NCI-H2196 treated with DMSO at 0.1 percent for 48 hours (cell line): ENCODE data around the gene HINT2.

Source experiments
- DNase-seq: peaks from one replicate; lab custom pipeline; 2025; ENCODE audit not compliant: unreplicated experiment; lab: John Stamatoyannopoulos, UW

HINT2 gene

DNA sequence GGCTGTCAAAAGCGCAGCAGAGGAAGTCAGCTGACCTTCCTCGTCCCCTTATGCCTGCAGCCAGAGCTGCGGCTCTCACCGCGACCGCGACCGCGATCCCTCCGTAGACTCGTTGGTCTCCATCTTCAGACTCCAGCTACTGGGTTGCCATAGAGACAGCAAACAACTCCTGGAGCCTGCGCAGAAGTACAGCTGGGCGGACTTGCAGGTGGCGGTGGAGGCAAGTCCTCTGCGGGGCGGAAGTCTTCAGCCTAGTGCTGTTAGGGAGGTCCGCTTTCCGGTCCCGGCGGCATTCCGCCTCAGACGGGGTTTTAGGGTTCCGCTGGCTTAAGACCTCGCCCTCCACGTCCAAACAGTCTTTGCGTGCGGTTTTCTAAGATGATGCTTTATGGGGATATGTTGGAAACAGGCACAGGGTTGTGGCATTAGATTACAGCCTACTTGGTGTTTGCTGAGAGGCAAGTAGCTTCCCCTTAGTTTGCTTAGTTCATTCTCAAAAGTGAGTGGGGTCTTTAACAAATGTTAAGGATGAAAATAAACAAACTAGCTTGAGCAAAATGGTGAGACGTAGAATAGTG, 2.7 kb downstream of the HINT2 start, which contains the start of gene SPAG8:
Gene SPAG8 (minus strand): TSS at position 238 of the 578 bp plus-strand sequence. CDS start 115 bp downstream, at position 123.
- DNase-seq = peak; percentile 98

DNA sequence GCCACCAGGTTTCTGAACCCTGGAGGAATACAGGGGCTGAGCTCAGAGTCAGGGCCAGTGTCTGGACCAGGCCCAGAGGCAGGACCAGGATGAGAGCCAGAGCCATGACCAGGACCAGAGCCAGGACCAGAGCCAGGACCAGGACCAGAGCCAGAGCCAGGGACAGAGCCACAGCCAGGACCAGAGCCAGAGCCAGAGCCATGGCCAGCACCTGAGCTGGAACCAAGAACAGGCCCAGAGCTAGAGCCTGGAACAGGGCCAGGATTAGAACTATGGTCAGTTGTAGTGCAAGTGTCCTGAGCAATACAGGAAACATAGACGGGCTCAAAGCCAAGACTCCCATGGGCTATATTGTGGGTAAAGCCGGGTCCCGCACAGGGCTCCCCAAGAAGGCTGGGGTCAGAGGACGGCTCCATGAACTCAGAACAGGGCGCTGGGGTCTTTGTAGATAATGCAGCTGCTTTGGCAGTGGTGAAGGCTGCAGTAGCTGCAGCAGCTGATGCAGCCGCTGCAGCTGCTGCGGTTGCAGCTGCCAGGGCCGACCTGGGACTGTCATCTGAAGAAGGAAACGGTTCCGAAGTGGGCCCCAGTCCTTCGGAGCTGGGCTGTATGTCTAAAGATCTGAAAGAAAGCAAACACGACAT, 3.3 kb downstream of the HINT2 start:
- DNase-seq = peak; percentile 31

DNA sequence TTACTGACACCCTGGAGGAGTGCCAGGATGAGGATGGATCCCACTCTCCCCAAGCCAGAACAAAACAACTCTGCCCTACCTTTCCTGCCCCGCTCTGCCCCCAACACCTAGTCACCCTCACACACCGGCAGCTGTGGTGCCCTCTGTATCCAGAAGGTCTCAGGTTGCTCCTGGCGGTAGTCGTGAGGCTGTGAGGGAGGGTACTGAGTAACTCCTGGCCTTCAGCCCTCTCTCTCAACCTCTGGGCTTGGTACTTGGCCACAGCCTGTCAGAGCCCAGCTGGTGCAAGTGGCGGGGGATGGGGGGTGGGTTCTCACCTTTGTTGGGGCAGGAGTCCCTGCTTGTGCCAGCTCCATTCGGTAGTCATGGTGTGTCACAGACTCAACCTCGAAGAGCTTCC, 4.7 kb downstream of the HINT2 start:
- no peak for DNase-seq

DNA sequence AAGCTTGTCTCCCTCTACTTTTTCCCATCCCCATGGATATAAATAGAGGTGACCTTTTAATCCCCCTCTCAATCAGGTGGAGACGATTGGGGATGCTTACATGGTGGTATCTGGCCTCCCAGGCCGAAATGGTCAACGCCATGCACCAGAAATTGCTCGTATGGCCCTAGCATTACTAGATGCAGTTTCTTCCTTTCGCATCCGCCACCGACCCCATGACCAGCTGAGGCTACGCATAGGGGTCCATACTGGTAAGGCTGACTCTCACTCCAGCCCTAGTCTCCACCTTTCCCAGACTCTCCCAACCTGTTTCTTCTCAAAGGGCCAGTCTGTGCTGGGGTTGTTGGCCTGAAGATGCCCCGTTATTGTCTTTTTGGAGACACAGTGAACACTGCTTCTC, 6.4 kb downstream of the HINT2 start:
- DNase-seq = no peak

DNA sequence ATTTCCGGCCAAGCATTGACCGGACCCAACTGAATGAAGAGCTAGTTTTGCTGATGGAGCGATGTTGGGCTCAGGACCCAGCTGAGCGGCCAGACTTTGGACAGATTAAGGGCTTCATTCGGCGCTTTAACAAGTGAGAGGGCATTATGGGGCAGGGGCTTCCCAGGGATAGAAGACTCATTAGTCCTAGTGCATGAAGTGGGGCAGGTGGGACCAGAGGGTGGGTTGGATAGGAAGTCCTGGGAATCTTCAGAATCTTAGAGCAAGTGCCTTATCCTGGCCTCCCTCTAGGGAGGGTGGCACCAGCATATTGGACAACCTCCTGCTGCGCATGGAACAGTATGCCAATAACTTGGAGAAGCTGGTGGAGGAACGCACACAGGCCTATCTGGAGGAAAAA, 8.7 kb downstream of the HINT2 start:
- no peak for DNase-seq

DNA sequence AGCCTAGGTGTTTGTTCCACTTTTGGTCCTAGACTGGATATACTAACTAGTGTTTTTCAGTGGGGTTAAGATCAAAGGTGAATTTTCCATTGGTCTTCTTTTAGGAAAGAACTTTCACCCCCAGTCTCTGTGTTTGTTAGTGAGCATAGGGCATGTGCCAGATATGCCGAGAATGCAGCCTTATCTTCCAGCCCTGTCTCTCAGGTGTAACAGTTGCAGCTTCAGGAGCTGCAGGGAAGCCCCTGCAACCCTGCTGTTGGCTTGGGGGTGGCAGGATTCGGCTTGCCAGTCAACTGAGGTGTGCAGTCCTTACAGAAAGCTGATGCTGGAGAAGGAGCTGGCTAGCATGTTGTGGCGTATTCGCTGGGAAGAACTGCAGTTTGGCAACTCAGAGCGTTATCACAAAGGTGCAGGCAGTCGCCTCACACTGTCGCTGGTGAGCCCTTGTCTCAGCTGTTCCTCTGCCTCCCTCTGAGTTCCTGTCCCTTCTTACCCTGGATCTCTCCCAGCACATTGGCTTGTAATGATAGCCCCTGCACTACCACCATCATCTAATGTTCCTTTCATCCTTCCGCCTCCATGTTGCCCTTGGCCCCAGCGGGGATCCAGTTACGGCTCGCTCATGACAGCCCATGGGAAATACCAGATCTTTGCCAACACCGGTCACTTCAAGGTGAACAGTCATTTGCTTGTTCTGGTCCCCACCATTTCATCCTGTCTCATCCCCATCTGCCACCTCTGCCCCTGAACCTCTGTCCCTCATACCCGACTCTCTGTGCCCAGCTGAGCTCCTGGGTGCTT, 13.3 kb downstream of the HINT2 start:
- no peak for DNase-seq

DNA sequence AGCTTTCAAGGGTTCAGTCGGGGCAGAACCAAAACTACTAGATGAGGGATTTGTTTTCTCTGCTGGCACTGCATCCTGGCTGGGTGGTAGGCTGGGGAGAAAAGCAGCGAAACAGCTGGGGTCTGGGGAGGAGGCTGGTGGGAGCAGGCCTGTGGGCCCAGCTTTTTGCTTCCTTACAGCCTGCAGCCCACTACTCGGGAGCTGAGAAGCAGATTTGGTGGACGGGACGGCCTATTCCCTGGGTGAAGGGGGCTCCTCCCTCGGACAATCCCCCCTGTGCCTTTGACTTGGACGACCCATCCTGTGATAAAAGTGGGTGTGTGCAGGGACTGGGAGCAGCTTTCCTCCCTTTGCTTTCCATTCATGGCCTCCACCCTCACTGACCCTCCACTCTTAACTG, 14.3 kb downstream of the HINT2 start:
- no peak for DNase-seq

DNA sequence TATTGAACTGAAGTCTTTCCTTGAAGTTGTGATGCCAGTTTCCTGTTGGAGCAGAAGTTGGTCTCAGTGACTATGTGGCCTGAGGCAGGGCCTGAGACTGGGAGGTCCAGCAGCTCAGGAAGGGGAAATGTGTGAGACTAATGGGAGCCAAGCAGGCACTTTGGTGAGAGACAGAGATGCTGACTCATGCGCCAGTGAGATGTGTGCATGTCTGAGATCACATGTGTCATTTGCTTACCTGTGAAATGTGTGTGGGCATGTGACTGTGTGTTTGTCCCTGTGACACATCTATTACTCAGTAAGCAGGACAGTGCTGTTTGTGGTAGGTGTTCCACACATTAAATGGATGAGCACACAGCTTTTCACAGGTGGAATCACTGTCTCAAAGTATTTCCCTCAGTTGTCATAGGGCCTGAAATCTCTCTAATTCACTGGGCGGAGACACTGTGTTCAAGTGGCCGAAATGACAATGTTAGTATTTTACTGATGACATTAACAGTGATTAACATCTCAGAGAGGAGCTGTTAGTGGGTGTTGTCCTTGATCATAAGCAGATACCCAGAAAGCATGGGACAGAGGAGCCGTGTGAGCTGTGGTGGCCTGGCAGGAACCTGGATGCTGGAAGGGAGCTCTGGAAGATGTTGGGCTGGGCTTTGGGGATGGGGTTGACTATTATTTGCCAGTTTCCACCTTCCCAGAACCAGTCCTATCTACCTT, 16.0 kb downstream of the HINT2 start:
- DNase-seq = no peak

DNA sequence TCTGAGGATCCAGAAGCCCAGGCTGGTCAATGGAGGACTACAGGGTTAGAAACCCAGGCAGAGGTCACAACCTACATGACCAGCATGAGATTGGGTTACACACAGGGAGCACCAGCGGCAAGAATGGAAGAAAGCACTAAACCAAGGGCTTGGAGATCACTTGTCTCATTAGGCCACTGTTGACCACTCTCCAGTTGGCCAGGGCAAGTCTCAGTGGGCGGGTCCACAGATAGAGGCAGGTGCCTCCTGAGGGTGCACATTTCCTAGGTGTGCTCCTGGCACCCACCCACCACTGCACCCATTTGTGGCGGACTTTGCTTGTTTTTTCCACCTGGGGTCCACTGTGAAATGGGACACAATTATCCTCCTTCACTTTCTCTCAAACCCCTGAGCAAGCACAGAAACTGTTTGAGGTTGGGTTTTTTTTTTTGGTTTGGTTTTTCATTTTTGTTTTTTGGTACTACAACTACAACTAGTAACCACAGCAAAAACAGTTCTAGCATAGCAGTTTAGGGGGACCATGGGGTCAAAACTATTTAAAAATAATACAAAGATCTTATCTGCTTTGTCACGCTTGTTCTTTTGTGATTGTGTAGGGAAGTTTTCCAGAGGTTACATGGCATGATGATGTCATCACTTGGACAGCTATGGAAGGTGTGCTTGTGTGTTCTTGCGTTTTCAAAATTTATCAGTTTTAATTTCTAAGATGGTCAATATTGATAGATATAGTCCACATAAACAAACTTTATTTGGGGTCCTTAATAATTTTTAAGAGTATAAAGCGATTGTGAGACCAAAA, 17.3 kb downstream of the HINT2 start:
- no peak for DNase-seq

DNA sequence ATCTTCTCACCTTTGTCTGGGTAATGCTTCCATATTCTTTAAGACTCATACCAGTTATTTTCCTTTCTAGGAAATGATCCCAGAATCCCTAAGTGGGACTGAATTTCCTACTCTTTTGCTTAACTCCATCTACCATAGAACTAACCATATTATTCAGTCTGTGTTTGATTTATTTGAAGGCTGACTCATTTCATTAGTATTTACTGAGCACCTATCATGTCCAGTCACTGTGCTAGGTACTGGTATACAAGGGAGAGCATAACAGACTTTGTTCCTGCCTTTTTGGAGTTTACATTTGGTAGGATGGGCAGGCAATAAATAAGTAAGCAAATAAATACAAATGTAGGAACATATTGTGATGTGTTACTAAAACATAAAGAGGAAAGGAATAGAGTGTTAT, 19.1 kb downstream of the HINT2 start:
- no peak for DNase-seq

DNA sequence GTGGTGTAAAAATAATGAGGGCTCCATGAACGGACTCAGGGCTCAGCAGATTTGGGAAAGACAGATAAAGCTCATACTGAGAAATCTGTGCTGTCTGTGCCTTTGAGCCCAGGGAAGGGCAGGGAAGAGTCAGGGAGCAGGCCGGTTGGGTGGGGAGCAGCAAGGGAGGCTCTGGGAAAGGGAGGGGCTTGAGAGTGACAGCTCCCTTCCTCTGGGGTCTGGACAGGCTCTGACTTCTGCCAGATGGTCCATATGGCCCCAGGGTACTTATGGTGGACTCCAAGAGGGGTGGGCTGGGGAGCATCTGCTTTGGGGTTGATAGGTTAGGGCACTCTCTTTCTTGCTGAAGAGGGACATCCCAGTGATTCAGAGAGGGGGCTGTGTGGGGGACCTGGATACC, 21.4 kb downstream of the HINT2 start:
- DNase-seq = no peak

DNA sequence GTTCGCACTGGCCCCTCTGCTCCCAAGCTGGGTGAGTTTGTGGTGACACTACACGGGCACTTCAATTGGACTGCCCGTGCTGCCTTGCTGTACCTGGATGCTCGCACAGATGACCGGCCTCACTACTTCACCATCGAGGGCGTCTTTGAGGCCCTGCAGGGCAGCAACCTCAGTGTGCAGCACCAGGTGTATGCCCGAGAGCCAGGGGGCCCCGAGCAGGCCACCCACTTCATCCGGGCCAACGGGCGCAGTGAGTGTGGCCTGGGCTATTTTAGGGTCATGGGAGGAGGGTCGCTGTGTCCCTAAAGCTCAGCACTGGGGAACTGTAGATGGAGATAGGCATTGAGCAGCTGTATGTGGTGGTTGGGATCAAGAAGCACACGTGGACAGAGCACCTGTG, 22.0 kb downstream of the HINT2 start:
- no peak for DNase-seq

DNA sequence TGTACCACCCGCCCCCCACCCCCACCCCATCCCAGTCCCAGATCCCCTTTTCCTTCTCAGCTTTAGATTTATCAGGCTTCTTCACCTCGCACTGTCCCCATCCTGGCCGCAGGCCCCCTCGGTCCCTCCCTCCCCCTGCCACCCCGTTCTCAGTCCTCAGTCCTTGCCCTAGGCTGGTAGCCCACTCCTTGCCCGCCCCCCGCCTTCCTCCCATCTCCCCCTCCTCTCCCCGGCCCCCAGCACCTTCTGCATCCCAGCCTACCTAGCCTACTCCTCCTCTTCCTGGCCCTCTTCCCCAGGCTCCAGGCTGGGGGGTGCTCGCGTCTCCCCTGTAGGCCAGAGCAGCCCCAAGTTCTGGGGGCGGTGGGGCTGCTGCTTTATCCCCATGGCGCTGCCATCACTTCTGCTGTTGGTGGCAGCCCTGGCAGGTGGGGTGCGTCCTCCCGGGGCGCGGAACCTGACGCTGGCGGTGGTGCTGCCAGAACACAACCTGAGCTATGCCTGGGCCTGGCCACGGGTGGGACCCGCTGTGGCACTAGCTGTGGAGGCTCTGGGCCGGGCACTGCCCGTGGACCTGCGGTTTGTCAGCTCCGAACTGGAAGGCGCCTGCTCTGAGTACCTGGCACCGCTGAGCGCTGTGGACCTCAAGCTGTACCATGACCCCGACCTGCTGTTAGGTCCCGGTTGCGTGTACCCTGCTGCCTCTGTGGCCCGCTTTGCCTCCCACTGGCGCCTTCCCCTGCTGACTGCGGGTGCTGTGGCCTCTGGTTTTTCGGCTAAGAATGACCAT, 22.6 kb downstream of the HINT2 start:
- DNase-seq = no peak

DNA sequence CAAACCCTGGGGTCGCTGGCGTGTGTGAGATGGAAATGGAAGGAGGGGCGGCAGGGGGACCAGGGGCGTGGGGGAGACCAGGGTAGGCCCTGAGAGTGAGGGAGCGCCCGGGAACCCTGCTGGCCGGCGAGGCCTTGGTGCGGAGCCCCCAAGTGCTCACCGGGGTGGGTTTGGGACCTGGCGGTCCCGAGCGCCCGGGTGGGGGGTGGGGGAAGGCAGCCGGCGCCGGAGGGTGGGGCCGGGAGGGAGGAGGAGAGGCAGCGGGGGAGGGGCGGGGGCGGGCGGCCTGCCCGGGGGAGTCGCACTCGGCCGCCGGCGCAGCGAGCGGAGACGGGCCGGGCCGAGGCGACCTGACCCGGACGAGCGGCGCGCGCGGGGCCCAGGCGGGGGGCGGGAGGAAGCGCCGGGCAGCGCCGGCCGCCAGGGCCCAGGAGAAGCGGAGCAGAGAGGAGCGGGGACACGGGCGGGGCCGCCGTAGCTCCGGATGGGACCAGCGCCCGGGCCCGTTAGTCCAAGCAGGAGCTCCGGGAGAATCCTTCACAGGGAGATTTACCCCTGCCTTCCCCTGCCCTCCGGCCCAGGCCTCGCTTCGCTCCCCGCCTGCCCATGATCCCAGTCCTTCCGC, 23.4 kb downstream of the HINT2 start, which contains the start of gene NPR2:
Gene NPR2 (plus strand): TSS at position 295 of the 625 bp plus-strand sequence. CDS start 818 bp downstream, outside the sequence.
- DNase-seq = no peak

DNA sequence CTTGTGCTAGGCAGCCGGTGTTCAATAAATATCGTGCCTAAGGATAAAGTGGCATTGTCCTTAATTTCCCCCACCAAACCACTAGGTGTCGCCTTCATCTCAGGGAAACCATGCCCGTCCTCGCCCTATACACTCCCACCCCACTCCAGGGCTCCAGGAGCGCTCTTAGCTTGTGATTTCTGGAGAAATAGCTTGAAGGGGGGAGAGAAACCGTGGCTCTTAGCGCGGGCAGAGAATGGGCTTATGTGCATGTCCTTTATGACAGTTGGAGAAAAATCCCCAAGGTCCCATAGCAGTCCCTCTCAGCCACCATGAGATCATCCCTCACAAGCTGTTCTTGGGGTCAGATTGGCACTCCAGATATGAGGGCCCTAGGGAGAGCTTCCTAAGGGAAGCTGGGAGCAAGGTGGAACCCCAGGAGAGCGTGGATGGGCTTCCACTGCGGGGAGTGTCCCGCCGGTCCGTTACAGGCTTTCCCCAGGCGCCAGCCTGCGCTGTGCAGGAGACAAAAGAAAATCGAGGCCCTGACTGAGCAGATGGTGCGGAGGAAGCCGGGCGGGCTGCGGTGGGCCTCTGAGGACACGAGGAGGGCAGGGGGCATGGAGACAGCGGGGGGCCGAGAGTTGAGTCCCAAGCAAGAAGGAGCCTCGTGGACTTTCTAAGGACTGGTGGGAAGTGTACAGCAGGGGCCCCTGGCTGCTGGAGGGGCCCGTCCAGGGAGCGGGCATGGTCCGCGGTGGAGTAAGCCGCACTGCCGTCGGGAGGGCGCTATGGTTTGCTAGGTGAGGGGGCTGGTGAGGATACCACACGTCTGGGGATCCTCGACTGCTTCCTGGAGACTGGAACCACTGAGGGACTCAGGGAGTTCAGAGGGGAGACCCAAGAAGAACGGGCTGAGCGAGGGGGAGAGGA, 24.2 kb downstream of the HINT2 start:
- DNase-seq = peak; percentile 80

DNA sequence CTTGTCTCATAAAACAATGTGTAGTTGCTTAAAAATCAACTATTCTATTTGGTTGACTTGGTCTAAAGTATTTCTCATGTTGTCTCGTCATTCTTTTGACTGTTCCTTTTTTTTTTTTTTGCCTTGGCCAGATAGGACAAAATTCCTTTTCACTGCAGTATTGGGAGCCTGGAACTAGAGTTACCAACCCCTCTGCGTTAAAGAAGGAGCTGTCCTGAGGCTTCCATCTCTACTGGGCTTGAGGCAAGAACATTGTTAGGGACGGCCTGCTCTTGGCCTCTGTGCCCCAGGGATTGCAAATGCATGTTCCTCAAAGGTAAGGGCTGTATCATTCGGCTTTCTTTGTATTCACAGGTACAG, 24.8 kb downstream of the HINT2 start:
- DNase-seq = no peak

DNA sequence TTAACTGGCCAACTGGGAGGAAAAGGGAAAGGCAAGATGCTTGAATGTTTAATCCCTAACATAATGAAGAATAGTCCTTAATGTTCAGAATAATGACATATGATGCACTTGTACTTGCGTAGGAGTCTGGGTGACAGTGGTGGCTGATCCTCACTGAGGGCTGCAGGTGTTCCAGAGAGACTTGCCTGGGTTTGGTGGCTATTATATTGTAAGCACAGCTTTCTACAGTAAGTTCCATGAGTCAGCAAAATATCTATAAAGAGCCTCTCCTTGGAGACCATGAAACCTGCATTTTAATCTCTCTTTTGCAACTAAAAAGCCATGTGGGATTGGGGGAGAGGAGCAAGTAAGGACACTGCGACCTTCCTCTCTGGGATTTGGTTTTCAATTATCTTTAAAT, 25.3 kb downstream of the HINT2 start:
- no peak for DNase-seq

DNA sequence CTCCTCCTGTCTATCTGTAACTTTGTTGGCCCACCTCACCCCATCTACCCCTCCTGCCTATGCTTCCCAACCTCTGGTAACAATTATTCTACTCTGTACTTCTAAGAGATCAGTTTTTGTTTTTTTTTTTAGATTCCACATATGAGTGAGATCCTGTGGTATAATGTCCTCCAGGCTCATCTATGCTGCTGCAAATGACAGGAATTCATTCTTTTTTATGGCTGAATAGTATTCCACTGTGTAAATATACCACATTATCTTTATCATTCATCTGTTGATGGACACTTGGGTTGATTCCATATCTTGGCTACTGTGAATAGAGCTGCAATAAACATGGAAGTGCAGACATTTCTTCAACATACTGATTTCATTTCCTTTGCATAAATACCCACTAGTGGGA, 31.4 kb downstream of the HINT2 start:
- no peak for DNase-seq
